ENCODE results near the gene ZNF654. TPM values are rescaled to one million over a fixed set of nuclear protein-coding genes. Genes with fewer than 3 reads are reported as not detected.
A peak's percentile ranks its signal among the peaks of the same experiment; 100 is the strongest.
"Not testable (repeated sequence)": the region's sequence is repeated elsewhere in the genome, so short reads cannot be mapped to it uniquely, and the experiment has no call there.

The ZNF654 gene
- total RNA-seq, 2 experiments from 2014 or later = 21.3 to 22.3 TPM

DNA sequence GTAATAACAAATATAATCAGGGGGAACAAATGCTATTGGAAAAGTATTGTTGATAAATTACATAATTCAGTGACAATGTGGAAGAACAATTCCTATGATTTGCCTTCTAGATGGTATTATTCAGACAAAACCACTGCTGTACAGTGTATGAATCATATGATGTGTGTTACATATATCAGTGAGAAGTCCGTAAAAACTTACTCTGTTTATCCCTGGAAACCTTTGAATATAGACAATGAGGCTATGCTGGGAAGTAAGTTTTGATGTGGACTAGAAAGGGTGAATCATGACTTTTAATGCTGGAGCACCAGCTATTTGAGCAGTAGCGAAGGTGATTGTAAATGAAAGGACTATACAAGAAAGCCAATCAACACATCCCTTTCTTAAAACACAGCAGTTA, 108.6 kb downstream of the ZNF654 start:
- ATAC-seq (no peak), DNase-seq (no peak)
- H3K9me3 Mint-ChIP-seq (ENCODE audit: insufficient read depth) = no peaks in the 10 kb centered on the region
- CTCF ChIA-PET = no interaction called here
- no peaks in the 10 kb centered on the region for H3K27me3 Mint-ChIP-seq (ENCODE audit: low read depth)
- H3K27ac Mint-ChIP-seq = no peak overlapping the region
- peaks cover 4% of the 10 kb centered on the region for H3K4me1 Mint-ChIP-seq (ENCODE audit: low read depth)
- H3K36me3 Mint-ChIP-seq (ENCODE audit: low read depth) = peaks cover 21% of the 10 kb centered on the region
- no peak overlapping the region for H3K4me3 Mint-ChIP-seq
- POLR2A ChIA-PET = no interaction called here

DNA sequence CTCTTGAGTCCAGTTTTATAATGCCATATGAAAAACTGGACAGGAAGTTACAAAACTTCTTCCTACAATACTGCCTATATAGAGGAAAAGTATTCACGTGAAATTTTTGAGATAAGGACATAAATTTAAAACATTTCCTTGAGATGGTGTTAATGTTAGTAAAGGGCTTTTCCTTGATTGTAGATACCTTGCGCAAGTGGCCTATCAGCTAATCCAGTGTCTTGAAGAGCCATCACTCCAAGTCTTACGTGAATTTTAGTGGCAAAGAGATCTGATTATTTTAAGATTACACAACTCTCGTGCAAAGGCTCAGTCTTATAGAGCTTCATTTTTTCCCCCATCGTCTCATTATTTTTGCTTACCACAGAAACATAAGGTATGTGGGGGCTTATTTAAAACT, 109.1 kb downstream of the ZNF654 start:
- ChIA-PET CTCF (no interaction called here), POLR2A (no interaction called here)
- peaks cover 4% of the 10 kb centered on the region for H3K4me1 Mint-ChIP-seq (ENCODE audit: low read depth)
- H3K36me3 Mint-ChIP-seq (ENCODE audit: low read depth) = peaks cover 16% of the 10 kb centered on the region
- H3K27me3 Mint-ChIP-seq (ENCODE audit: low read depth) = no peaks in the 10 kb centered on the region
- H3K4me3 Mint-ChIP-seq = no peak overlapping the region
- DNase-seq (no peak), ATAC-seq (no peak)
- H3K27ac Mint-ChIP-seq = no peak overlapping the region
- H3K9me3 Mint-ChIP-seq (ENCODE audit: insufficient read depth) = no peaks in the 10 kb centered on the region

DNA sequence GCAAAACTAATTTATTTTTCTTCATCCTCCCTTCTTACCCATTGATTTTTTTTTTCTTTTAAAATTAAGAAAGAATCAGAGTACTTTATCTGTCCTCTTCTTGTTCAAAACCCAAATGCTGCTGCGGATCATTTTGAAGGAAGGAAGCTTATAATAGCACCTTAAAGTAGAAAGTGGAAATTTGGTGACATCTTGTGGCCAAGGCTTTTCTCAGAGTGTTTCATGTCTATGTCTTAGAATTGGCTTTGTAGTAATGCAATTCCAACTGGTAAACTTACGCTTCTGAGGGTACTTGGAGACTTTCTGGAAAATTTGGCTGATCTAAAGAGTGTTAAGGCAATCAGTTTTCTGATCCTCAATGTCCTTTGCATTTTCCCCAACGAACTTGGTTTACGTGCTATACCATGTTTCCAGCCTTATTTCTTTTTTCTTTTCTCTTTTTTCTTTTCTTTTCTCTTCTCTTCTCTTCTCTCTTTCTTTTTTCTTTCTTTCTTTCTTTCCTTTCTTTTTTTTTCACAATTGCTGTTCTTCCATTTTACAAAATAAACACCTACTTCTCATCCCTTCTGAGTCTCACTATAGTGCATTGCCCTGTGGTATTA, 121.4 kb downstream of the ZNF654 start:
- Mint-ChIP-seq H3K4me3 (no peak overlapping the region), H3K27me3 (ENCODE audit: low read depth) (peaks cover 12% of the 10 kb centered on the region), H3K9me3 (ENCODE audit: insufficient read depth) (no peaks in the 10 kb centered on the region), H3K4me1 (ENCODE audit: low read depth) (peaks cover 6% of the 10 kb centered on the region), H3K36me3 (ENCODE audit: low read depth) (no peaks in the 10 kb centered on the region), H3K27ac (no peak overlapping the region)
- peak; percentile 59 for DNase-seq
- ChIA-PET CTCF (interaction anchor here (0.9 to 1.5 kb wide), 5 partner anchors 9 to 176 kb away, joined by 3 to 6 read pairs (median 4); no protein-coding TSS in a partner anchor), POLR2A (no interaction called here)
- ATAC-seq = peak; percentile 75

DNA sequence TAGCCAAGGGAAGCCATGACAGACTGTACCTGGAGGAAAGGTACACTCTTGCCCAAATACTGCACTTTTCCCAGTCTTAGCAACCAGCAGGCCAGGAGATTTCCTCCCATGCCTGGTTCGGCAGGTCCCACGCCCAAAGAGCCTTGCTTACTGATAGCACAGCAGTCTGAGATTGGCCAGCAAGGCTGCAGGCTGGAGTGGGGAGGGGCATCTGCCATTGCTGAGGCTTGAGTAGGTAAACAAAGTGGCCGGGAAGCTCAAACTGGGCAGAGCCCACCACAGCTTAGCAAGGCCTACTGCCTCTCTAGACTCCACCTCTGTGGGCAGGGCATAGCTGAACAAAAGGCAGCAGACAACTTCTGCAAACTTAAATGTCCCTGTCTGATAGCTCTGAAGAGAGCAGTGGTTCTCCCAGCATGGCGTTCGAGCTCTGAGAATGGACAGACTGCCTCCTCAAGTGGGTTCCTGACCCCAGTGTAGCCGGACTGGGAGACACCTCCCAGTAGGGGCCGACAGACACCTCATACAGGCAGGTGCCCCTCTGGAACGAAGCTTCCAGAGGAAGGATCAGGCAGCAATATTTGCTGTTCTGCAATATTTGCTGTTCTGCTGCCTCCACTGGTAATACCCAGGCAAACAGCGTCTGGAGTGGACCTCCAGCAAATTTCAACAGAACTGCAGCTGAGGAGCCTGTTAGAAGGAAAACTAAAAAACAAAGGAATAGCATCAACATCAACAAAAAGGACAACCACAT, 123.3 kb downstream of the ZNF654 start:
- H3K36me3 Mint-ChIP-seq (ENCODE audit: low read depth); H3K9me3 Mint-ChIP-seq (ENCODE audit: insufficient read depth); H3K4me3 Mint-ChIP-seq; ATAC-seq; H3K27ac Mint-ChIP-seq; POLR2A ChIA-PET; DNase-seq; H3K4me1 Mint-ChIP-seq (ENCODE audit: low read depth): not testable (repeated sequence)
- H3K27me3 Mint-ChIP-seq (ENCODE audit: low read depth) = peaks cover 16% of the 10 kb centered on the region
- CTCF ChIA-PET = interaction anchor here (1.6 kb wide), 1 partner anchor 411 kb away, joined by 3 read pairs; no protein-coding TSS in a partner anchor

DNA sequence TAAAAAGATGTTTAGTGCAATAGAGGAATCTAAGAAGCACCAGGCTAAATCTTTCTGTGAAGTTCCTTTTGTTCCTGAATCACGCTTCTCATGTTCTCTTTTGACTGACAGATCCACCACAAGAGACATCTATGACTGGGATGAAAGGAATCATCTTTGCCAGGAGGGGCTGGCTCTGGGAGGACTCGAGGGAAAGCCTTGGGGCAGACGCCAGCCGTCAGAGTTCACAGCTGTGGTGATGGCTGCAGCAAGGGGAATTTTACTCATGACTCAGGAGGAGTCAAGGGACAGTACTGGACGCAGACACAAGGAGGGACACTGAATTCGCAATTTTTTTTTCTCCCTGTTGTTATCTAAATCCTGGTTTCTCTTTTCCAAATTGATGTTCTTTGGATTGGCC, 129.4 kb downstream of the ZNF654 start:
- DNase-seq = no peak
- Mint-ChIP-seq H3K36me3 (ENCODE audit: low read depth) (no peaks in the 10 kb centered on the region), H3K4me1 (ENCODE audit: low read depth) (no peaks in the 10 kb centered on the region), H3K27ac (no peak overlapping the region), H3K27me3 (ENCODE audit: low read depth) (peaks cover 7% of the 10 kb centered on the region), H3K9me3 (ENCODE audit: insufficient read depth) (no peaks in the 10 kb centered on the region), H3K4me3 (no peak overlapping the region)
- ChIA-PET POLR2A (no interaction called here), CTCF (no interaction called here)
- ATAC-seq = no peak

DNA sequence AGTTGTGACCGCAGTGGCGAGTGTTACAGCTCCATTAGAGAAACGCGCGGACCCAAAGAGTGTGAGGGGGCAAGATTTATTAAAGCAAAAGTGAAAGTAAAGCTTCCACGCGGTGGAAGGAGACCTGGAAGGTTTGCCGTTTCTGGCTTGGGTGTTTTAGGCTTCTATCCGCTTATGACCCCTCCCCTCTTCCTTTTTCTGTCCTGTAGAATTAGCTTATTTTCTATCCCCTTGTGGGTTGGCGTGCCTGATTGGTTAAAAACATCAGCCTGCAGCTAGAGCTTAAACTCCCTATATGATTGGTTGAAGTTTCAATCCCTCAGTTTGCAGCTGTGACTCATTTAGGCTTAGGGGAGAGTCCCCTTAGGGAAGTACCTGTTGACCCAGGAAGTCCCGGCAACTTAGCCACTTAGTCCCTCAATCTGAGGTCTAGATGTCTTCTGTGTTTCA, 130.3 kb downstream of the ZNF654 start:
- ChIA-PET CTCF (no interaction called here), POLR2A (no interaction called here)
- H3K4me3 Mint-ChIP-seq = no peak overlapping the region
- H3K27me3 Mint-ChIP-seq (ENCODE audit: low read depth) = peaks cover 7% of the 10 kb centered on the region
- H3K4me1 Mint-ChIP-seq (ENCODE audit: low read depth) = no peaks in the 10 kb centered on the region
- no peaks in the 10 kb centered on the region for H3K9me3 Mint-ChIP-seq (ENCODE audit: insufficient read depth)
- no peak for DNase-seq
- no peak for ATAC-seq
- no peak overlapping the region for H3K27ac Mint-ChIP-seq
- H3K36me3 Mint-ChIP-seq (ENCODE audit: low read depth) = no peaks in the 10 kb centered on the region

DNA sequence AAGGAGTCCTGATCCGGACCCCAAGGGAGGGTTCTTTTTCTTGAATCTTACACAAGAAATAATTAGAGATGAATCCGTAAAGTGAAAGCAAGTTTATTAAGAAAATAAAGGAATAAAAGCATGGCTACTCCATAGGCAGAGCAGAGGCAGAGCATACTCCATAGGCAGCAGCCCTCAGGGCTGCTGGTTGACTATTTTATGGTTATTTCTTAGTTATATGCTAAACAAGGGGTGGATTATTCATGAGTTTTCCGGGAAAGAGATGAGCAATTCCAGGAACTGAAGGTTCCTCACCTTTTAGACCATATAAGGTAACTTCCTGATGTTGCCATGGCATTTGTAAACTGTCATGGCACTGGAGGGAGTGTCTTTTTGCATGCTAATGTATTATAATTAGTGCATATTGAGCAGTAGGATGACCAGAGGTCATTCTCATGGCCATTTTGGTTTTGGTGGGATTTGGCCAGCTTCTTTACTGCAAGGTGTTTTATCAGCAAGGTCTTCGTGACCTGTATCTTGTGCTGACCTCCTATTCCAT, 132.9 kb downstream of the ZNF654 start:
- ChIA-PET CTCF (no interaction called here), POLR2A (no interaction called here)
- H3K9me3 Mint-ChIP-seq (ENCODE audit: insufficient read depth) = no peaks in the 10 kb centered on the region
- no peaks in the 10 kb centered on the region for H3K27me3 Mint-ChIP-seq (ENCODE audit: low read depth)
- no peak for ATAC-seq
- H3K4me3 Mint-ChIP-seq = no peak overlapping the region
- no peak for DNase-seq
- H3K27ac Mint-ChIP-seq = no peak overlapping the region
- H3K36me3 Mint-ChIP-seq (ENCODE audit: low read depth) = no peaks in the 10 kb centered on the region
- H3K4me1 Mint-ChIP-seq (ENCODE audit: low read depth) = no peaks in the 10 kb centered on the region

DNA sequence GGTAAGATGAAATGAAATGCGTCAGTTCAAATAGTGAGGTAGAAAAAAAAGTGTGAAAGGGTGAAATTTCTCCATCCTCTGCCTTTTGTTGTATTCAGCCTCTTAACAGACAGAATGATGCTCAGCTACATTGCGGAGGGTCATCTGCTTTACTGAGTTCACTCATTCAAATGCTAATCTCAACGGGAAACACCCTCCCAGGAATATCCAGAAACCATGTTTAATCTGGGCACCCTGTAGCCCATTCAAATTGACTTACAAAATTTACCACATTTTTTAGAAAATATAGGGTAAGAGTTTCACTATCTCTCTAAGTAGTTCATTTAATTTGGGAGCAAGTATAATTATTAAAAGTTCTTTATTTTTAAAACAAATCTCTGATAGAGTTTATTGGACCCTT, 133.6 kb downstream of the ZNF654 start:
- POLR2A ChIA-PET = no interaction called here
- H3K4me1 Mint-ChIP-seq (ENCODE audit: low read depth) = no peaks in the 10 kb centered on the region
- ATAC-seq (no peak), DNase-seq (no peak)
- H3K27ac Mint-ChIP-seq = no peak overlapping the region
- H3K4me3 Mint-ChIP-seq = no peak overlapping the region
- no peaks in the 10 kb centered on the region for H3K9me3 Mint-ChIP-seq (ENCODE audit: insufficient read depth)
- no peaks in the 10 kb centered on the region for H3K36me3 Mint-ChIP-seq (ENCODE audit: low read depth)
- CTCF ChIA-PET = no interaction called here
- no peaks in the 10 kb centered on the region for H3K27me3 Mint-ChIP-seq (ENCODE audit: low read depth)

Other genes starting within 250 kb of the ZNF654 start
- 10 to 100 TPM; 85.6 to 87.6 TPM for gene CGGBP1, start 250 bp upstream of the ZNF654 start, total RNA-seq
- gene C3orf38, start 90.7 kb downstream of the ZNF654 start, total RNA-seq = 10 to 100 TPM; 28.0 to 28.8 TPM